ENCODE measurements around the gene LMAN2.

GRCh38 chr5:177327539-177328522, 23.6 kb downstream of the LMAN2 start:
- TF ChIP-seq, protein P1, sequence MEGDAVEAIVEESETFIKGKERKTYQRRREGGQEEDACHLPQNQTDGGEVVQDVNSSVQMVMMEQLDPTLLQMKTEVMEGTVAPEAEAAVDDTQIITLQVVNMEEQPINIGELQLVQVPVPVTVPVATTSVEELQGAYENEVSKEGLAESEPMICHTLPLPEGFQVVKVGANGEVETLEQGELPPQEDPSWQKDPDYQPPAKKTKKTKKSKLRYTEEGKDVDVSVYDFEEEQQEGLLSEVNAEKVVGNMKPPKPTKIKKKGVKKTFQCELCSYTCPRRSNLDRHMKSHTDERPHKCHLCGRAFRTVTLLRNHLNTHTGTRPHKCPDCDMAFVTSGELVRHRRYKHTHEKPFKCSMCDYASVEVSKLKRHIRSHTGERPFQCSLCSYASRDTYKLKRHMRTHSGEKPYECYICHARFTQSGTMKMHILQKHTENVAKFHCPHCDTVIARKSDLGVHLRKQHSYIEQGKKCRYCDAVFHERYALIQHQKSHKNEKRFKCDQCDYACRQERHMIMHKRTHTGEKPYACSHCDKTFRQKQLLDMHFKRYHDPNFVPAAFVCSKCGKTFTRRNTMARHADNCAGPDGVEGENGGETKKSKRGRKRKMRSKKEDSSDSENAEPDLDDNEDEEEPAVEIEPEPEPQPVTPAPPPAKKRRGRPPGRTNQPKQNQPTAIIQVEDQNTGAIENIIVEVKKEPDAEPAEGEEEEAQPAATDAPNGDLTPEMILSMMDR (IDR thresholded peaks at IDR 0.05; ENCODE audit: insufficient read depth, low read depth, low read length) = no peak
- TF ChIP-seq EZH2 (IDR thresholded peaks at IDR 0.05; ENCODE audit: insufficient read depth, low read length) = no peak

All from astrocyte (in vitro differentiated cells and primary cell).